Brain microvascular endothelial cell (primary cell): Measurements from ENCODE around the gene ALOX15.
A peak's percentile ranks its signal among the peaks of the same experiment; 100 is the strongest.
"Not testable (repeated sequence)": the region's sequence is repeated elsewhere in the genome, so short reads cannot be mapped to it uniquely, and the experiment has no call there.

Experiments
- DNase-seq: peaks from one replicate; pipeline ENCODE4 v3.0.0-alpha.2; 2020
- H3K27ac ChIP-seq: fragments of 250-450 bp; sonication (Bioruptor Pico); 2 replicates; pipeline ENCODE4 v1.5.1; 2020; ENCODE audit warnings: mild to moderate bottlenecking, moderate library complexity
- H3K27me3 ChIP-seq: fragments of 250-450 bp; sonication (Bioruptor Pico); replicated peaks from 2 replicates; pipeline ENCODE4 v1.5.1; 2020; ENCODE audit warnings: mild to moderate bottlenecking
- H3K36me3 ChIP-seq: fragments of 250-450 bp; sonication (Bioruptor Pico); replicated peaks from 2 replicates; pipeline ENCODE4 v1.5.1; 2020; ENCODE audit warnings: mild to moderate bottlenecking
- H3K4me3 ChIP-seq: 2 replicates; pipeline ENCODE4 v1.5.1; 2011; ENCODE audit warnings: low read depth, mild to moderate bottlenecking, control low read depth, low read length, moderate library complexity
- CTCF ChIP-seq: IDR thresholded peaks from 2 replicates; pipeline ENCODE4 v1.5.1; 2011; ENCODE audit warnings: low read depth, mild to moderate bottlenecking, moderate library complexity, low read length, control low read depth, inconsistent platforms; ENCODE audit errors: missing control alignments
- in situ Hi-C: cut with HindIII; loops from 2 replicates; pipeline ENCODE4 v1.10.0; 2017; ENCODE audit warnings: low sequenced_read_pairs, low pct_ligation_motif_present

ALOX15 gene

GRCh38 chr17:4642286-4642685, 808 bp upstream of the ALOX15 start:
- Histone ChIP-seq H3K27me3 (peaks cover 46% of the 10 kb centered on the region), H3K27ac (no peak overlapping the region), H3K4me3 (no peak overlapping the region), H3K36me3 (no peaks in the 10 kb centered on the region)
- no peak for DNase-seq
- no peak for TF ChIP-seq CTCF
- in situ Hi-C loops, result no loop called here

GRCh38 chr17:4640569-4641188, 799 bp downstream of the ALOX15 start:
- in situ Hi-C loops, DNase-seq: not testable (repeated sequence)

GRCh38 chr17:4639301-4640059, 2.0 kb downstream of the ALOX15 start:
- H3K27ac ChIP-seq, in situ Hi-C loops, DNase-seq, H3K4me3 ChIP-seq, H3K36me3 ChIP-seq: not testable (repeated sequence)
- peaks cover 57% of the 10 kb centered on the region for H3K27me3 ChIP-seq
- TF ChIP-seq CTCF, result peak; percentile 20

More at GRCh38 chr17:4640569-4641188, 799 bp downstream of the ALOX15 start:
- H3K27ac ChIP-seq, H3K4me3 ChIP-seq, H3K36me3 ChIP-seq: not testable (repeated sequence)
- peaks cover 55% of the 10 kb centered on the region for H3K27me3 ChIP-seq

GRCh38 chr17:4638766-4639165, 2.7 kb downstream of the ALOX15 start:
- H3K36me3 ChIP-seq, H3K4me3 ChIP-seq, H3K27ac ChIP-seq, in situ Hi-C loops, DNase-seq: not testable (repeated sequence)
- peaks cover 53% of the 10 kb centered on the region for H3K27me3 ChIP-seq

GRCh38 chr17:4636474-4637100, 4.9 kb downstream of the ALOX15 start:
- Histone ChIP-seq H3K27me3 (peaks cover 34% of the 10 kb centered on the region), H3K27ac (no peak overlapping the region), H3K36me3 (no peaks in the 10 kb centered on the region), H3K4me3 (no peak overlapping the region)
- in situ Hi-C loops, result no loop called here
- no peak for TF ChIP-seq CTCF
- DNase-seq, result no peak

GRCh38 chr17:4635823-4636375, 5.6 kb downstream of the ALOX15 start:
- Histone ChIP-seq H3K27me3 (peaks cover 29% of the 10 kb centered on the region), H3K4me3 (no peak overlapping the region), H3K36me3 (no peaks in the 10 kb centered on the region), H3K27ac (no peak overlapping the region)
- no peak for TF ChIP-seq CTCF
- in situ Hi-C loops, result no loop called here
- no peak for DNase-seq
